Fibroblast of lung (primary cell): ENCODE results near the gene C15orf39.

Experiments used
- CTCF ChIP-seq, 2 donors: IDR thresholded peaks in 1 of 2; conservative IDR thresholded peaks in 1 of 2; 1 replicate in 1 of 2; 2 replicates in 1 of 2; pipeline ENCODE4 v1.5.1; 2011 to 2012; ENCODE audit warnings: low read length in 2 of 2, control low read depth in 1 of 2, inconsistent platforms in 1 of 2, low read depth in 1 of 2, mild to moderate bottlenecking in 1 of 2
- EZH2 ChIP-seq: IDR thresholded peaks from 2 replicates; pipeline ENCODE4 v1.5.1; 2012; ENCODE audit warnings: low read length, control low read depth, mild to moderate bottlenecking; ENCODE audit errors: missing control alignments

GRCh38 chr15:75188499-75188898 lies 13.2 kb upstream of the C15orf39 start:
- TF ChIP-seq CTCF (conservative IDR thresholded peaks at IDR 0.05 in 1 of 2, IDR thresholded peaks at IDR 0.05 in 1 of 2; ENCODE audit: low read depth in 1 of 2, low read length in 2 of 2) (no peak), EZH2 (no peak)
